Progenitor cell of endocrine pancreas (in vitro differentiated cells): Measurements from ENCODE around the gene CAD. TPM values are rescaled to one million over a fixed set of nuclear protein-coding genes. Genes with fewer than 3 reads are reported as not detected.

Experiments
- DNase-seq: peaks from one replicate; pipeline ENCODE4 v3.0.0; 2021; ENCODE audit warnings: low spot score; ENCODE audit not compliant: unreplicated experiment
- H3K27ac Mint-ChIP-seq: 2 replicates; pipeline ENCODE4 v1.8.0; 2021; ENCODE audit warnings: mild to moderate bottlenecking, moderate library complexity, mixed read lengths
- H3K27me3 Mint-ChIP-seq: 2 replicates; pipeline ENCODE4 v1.8.0; 2021; ENCODE audit warnings: mixed read lengths
- H3K36me3 Mint-ChIP-seq: 2 replicates; pipeline ENCODE4 v1.8.0; 2022; ENCODE audit warnings: mixed read lengths; ENCODE audit not compliant: insufficient read depth
- H3K4me1 Mint-ChIP-seq: 2 replicates; pipeline ENCODE4 v1.8.0; 2021; ENCODE audit warnings: low read depth, mixed read lengths
- H3K4me3 Mint-ChIP-seq: 2 replicates; pipeline ENCODE4 v1.8.0; 2021; ENCODE audit warnings: low read depth, mild to moderate bottlenecking, moderate library complexity, mixed read lengths
- H3K9me3 Mint-ChIP-seq: 2 replicates; pipeline ENCODE4 v1.8.0; 2021; ENCODE audit warnings: low read depth, mixed read lengths
- CTCF ChIP-seq: fragments of 200-600 bp; sonication (generic); IDR thresholded peaks from one replicate; pipeline ENCODE4 v1.5.0; 2021; ENCODE audit warnings: antibody characterized with exemption, mild to moderate bottlenecking; ENCODE audit not compliant: unreplicated experiment
- total RNA-seq: library from RNA; stranded (reverse); gene quantifications from 2 replicates; pipeline ENCODE4 v1.2.1, GENCODE V29; 2021

Gene CAD
- total RNA-seq, 1 donor from 2014 or later: 59.7 TPM

GRCh38 chr2:27202854-27203253, 14.3 kb upstream of the CAD start:
- peaks cover 12% of the 10 kb centered on the region for H3K36me3 Mint-ChIP-seq

DNA sequence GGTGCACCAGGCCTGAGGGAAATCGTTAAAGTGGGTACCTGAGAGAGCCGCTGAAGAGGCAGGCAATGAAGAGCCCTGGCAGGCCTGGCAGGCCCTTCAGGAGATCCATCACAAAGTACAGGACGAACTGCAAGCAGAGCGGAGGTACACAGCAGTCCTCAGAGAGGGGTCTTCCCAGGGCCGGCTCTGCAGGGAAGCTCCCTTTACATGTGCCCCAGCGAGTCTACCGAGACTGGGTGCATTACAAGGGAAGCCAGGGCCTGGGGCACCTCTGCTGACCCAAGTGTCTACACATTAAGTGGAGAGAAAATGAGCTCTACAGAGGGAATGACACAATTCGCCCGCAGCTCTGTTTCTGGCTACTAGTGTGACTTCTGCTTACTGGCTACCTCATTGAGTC, 13.4 kb upstream of the CAD start:
- peaks cover 11% of the 10 kb centered on the region for H3K36me3 Mint-ChIP-seq
- no peak overlapping the region for H3K27ac Mint-ChIP-seq
- no peak overlapping the region for H3K4me3 Mint-ChIP-seq
- no peaks in the 10 kb centered on the region for H3K27me3 Mint-ChIP-seq
- TF ChIP-seq CTCF: no peak
- H3K9me3 Mint-ChIP-seq: no peaks in the 10 kb centered on the region
- DNase-seq: no peak
- H3K4me1 Mint-ChIP-seq: peaks cover 1% of the 10 kb centered on the region

More at GRCh38 chr2:27202854-27203253, 14.3 kb upstream of the CAD start:
- TF ChIP-seq CTCF: no peak
- H3K9me3 Mint-ChIP-seq: no peaks in the 10 kb centered on the region
- H3K27ac Mint-ChIP-seq: no peak overlapping the region
- DNase-seq: no peak
- H3K27me3 Mint-ChIP-seq: no peaks in the 10 kb centered on the region
- no peak overlapping the region for H3K4me3 Mint-ChIP-seq
- H3K4me1 Mint-ChIP-seq: peaks cover 1% of the 10 kb centered on the region

DNA sequence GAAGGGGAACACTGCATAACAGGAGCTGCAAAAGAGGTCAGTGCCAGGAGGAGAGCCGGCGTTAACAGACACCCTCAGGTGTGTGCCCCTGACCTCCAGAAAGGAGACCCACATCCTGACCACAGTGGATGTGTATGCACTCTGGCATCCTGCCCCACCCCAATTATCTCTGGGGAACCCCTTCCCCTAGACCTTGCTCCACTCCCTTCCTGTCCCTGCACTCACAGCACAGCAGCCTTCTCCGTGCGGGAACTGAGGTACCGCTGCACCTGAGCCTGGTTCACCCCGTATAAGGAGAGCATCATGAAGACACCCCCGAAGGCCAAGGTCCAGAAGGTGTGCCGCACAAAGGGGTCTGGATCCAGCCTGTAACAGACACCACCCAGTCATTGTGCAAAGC, 12.6 kb upstream of the CAD start:
- no peak overlapping the region for H3K4me3 Mint-ChIP-seq

DNA sequence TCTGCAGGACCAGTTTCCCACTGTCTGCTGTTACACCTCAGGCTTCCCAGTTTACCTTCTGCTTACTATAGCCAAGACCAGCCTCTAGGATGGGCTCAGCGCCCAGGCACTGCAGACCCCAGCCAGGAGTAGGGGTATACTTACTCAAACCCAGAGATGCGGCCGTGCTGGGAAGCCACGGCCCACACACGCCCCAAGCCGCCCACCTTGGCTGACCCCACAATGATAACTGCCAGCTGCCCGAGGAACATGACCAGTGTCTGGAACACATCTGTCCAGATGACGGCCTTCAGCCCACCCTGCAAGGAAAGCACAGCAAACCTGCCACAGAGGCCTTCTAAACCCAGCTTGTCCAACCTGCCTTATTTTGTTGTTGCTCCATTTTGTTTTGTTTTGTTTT, 12.0 kb upstream of the CAD start:
- no peak overlapping the region for H3K27ac Mint-ChIP-seq
- H3K36me3 Mint-ChIP-seq: peaks cover 10% of the 10 kb centered on the region
- no peak for DNase-seq
- peaks cover 6% of the 10 kb centered on the region for H3K4me1 Mint-ChIP-seq
- no peaks in the 10 kb centered on the region for H3K27me3 Mint-ChIP-seq
- no peaks in the 10 kb centered on the region for H3K9me3 Mint-ChIP-seq
- no peak overlapping the region for H3K4me3 Mint-ChIP-seq
- TF ChIP-seq CTCF: no peak

More for the DNA sequence above, 12.6 kb upstream of the CAD start:
- DNase-seq: no peak
- peaks cover 1% of the 10 kb centered on the region for H3K4me1 Mint-ChIP-seq
- H3K27me3 Mint-ChIP-seq: no peaks in the 10 kb centered on the region
- no peaks in the 10 kb centered on the region for H3K9me3 Mint-ChIP-seq
- no peak for TF ChIP-seq CTCF
- no peak overlapping the region for H3K27ac Mint-ChIP-seq
- peaks cover 11% of the 10 kb centered on the region for H3K36me3 Mint-ChIP-seq

DNA sequence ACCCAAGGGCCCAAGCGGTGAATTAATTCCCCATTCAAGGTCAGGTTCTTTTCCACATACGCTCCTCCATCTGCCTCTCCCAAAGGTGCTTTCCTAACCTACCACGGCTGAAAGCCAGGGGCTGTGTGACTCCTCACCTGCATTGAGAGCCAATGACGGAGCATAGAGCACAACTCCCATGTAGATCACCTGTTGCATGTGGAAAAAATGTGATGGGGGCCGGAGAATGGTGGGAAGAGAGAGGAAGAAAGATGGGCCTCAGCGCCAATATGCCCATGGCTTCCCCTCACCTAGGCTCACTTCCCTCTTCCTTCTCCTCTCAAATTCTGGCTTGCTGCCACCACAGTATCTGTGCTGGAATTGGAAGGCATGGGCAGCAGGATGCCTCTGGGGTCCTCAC, 10.8 kb upstream of the CAD start:
- no peak for DNase-seq
- peaks cover 6% of the 10 kb centered on the region for H3K4me1 Mint-ChIP-seq

More for the DNA sequence above, 10.8 kb upstream of the CAD start:
- no peaks in the 10 kb centered on the region for H3K9me3 Mint-ChIP-seq
- peaks cover 10% of the 10 kb centered on the region for H3K36me3 Mint-ChIP-seq
- no peaks in the 10 kb centered on the region for H3K27me3 Mint-ChIP-seq
- no peak overlapping the region for H3K27ac Mint-ChIP-seq
- no peak overlapping the region for H3K4me3 Mint-ChIP-seq
- TF ChIP-seq CTCF: no peak
